Measurements from ENCODE around the gene C16orf78.

The C16orf78 gene

DNA sequence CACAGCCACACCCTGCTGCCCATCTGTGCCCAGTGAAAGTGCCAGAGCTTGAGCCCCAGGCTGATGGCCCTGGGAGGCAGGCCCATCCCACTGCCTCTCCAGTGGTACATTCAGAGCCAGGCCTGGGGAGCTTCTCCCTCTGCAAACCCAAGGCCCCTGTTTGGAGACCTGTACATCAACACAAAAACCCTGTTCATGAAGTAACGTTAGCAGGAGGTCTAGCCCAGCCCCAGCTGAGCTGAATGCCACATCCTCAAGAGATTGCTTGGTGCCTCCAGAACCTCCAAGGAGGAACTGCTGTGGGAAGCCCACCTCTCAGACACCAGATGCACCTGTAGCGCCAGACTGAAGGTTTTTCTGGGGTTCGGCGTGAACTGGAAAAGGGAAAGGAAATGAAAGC lies 31.5 kb downstream of the C16orf78 start:
- DNase-seq (ENCODE audit: low read depth), result no peak
- TF ChIP-seq, protein P1, sequence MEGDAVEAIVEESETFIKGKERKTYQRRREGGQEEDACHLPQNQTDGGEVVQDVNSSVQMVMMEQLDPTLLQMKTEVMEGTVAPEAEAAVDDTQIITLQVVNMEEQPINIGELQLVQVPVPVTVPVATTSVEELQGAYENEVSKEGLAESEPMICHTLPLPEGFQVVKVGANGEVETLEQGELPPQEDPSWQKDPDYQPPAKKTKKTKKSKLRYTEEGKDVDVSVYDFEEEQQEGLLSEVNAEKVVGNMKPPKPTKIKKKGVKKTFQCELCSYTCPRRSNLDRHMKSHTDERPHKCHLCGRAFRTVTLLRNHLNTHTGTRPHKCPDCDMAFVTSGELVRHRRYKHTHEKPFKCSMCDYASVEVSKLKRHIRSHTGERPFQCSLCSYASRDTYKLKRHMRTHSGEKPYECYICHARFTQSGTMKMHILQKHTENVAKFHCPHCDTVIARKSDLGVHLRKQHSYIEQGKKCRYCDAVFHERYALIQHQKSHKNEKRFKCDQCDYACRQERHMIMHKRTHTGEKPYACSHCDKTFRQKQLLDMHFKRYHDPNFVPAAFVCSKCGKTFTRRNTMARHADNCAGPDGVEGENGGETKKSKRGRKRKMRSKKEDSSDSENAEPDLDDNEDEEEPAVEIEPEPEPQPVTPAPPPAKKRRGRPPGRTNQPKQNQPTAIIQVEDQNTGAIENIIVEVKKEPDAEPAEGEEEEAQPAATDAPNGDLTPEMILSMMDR (IDR thresholded peaks at IDR 0.05; ENCODE audit: low read depth, low read length, missing control alignments), result no peak
- H3K4me3 ChIP-seq (ENCODE audit: low read depth, low read length), result no peak overlapping the region

DNA sequence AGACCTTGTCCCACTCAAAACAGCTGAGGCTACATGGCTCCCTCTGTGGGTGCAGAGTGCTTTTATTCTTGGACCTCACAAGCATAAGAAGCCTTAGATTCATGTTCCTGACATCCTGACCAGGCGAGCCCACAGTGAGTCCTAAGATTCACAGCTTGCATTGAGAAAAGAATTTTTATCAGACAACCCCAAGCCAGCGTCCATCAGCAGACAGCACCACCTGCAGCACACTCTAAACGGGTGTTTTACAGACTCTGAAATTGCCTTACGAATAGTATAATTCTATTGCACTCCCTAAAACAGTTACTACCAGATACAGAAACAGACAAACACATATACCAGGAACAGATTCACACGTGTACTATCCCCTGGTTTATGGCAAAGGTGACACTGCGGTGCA lies 31.9 kb downstream of the C16orf78 start:
- DNase-seq (ENCODE audit: low read depth), result no peak
- TF ChIP-seq, protein P1 (IDR thresholded peaks at IDR 0.05; ENCODE audit: low read depth, low read length, missing control alignments), result peak; percentile 13
- H3K4me3 ChIP-seq (ENCODE audit: low read depth, low read length), result no peak overlapping the region

DNA sequence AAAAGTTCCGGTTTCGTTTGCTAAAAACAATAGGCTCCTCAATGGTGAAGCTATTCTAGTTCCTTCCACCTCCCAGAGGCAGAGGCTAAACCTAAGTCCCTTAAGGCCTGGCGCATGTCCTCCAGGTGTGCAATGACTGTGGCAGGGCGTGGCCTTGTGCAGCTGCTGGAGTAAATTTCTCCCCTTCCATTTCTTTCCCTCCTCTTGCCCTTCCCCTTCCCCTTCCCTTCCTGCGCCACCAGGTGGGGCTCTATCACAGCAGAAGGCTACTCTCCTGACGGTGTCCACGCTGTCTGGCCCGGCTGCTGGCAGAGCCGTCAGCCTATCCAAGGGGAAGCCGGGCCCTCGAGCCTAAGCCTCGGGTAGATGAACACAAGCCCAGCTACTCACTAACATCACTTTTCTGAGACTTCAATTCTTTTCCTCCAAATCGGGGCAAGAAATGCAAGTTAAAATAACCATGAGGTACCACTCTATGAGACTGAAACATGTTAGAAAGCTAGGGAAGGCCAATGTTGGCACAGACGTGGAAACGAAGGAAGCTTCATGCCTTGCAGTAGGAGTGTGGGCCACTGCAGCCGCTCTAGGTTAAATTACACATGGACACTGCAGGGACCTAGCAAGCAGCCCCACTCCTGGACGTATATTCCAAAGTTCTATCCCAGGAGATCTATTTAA lies 34.4 kb downstream of the C16orf78 start:
- H3K4me3 ChIP-seq (ENCODE audit: low read depth, low read length), result no peak overlapping the region
- TF ChIP-seq, protein P1 (IDR thresholded peaks at IDR 0.05; ENCODE audit: low read depth, low read length, missing control alignments), result peak; percentile 90
- DNase-seq (ENCODE audit: low read depth), result peak; percentile 79

DNA sequence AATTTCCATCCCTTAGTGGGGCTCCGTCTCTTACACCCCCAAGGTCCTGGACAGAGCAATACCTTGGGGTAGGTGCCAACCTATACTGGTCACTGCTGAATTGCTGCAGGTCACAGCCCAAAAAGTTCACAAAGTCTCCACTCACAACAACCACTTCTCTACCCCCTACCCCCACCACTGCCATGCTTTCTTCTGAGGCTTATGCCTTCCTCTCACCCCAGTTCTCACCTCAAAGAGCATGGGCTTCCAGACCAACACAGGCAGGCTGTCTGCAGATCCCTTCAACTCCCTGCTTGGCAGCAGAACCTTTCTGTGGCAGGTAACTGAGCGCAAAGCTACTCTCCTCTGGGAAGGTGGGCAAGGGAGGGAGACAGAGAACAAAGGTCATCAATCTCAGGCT lies 35.5 kb downstream of the C16orf78 start:
- DNase-seq (ENCODE audit: low read depth), result no peak
- TF ChIP-seq, protein P1 (IDR thresholded peaks at IDR 0.05; ENCODE audit: low read depth, low read length, missing control alignments), result no peak
- no peak overlapping the region for H3K4me3 ChIP-seq (ENCODE audit: low read depth, low read length)

DNA sequence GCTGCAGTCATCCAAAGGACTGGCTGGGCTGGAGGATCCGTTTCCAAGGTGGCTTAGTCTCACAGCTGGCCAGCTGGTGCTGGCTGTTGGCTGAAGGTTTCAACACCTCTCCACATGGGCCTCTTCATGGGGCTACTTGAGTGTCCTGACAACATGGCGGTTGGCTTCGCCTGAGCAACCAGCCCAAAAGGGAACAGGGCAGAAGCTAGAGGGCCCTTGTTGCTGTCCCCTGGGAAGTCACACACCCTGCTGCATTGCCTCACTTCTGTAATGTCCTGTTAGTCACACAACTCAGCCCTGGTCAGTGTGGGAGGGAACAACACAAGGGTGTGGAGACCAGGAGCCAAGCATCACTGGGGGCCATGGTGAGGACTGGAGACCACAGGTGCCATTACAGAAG lies 36.6 kb downstream of the C16orf78 start:
- TF ChIP-seq, protein P1 (IDR thresholded peaks at IDR 0.05; ENCODE audit: low read depth, low read length, missing control alignments), result no peak
- no peak overlapping the region for H3K4me3 ChIP-seq (ENCODE audit: low read depth, low read length)
- DNase-seq (ENCODE audit: low read depth), result no peak

DNA sequence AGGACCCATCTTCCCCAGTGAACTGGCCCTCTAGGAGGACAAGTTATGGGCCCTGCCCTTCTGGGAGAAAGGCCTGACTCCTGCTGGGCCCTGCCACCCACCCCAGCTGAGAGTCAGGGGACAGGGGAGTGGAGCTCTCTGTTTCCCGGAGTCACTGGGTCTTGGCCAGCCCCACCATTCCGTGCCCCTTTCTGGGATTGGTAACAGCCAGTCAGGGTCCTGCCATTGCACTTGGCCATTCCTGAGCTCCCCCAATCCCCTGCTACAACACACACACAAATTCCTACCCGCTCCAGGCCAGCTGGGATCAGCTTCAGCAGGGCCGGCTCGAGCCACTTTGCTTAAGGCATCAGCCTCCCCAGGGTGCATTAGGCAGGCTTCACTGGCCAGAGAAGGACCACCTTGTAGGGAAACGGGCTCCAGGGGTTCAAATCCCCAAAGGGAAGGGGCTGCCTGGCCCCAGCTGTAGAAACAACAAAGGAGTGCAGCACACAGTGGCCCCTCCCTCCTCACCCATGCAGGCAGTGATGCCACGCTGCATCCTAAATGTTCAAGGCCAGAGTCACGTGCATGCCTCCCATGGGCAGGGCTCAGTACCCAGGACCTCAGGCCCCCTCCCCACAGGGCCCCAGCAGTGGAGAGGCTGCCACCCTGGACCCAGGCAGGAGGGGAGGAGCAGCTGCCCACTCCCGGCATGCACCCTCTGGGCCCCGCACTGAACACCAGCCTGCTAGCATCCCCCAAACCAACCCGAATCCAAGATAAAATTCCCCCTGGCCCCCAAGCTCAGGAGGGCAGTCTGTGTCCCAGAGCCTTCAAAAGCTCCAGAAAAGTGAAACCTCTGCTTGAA lies 37.7 kb downstream of the C16orf78 start:
- no peak overlapping the region for H3K4me3 ChIP-seq (ENCODE audit: low read depth, low read length)
- no peak for DNase-seq (ENCODE audit: low read depth)
- TF ChIP-seq, protein P1 (IDR thresholded peaks at IDR 0.05; ENCODE audit: low read depth, low read length, missing control alignments), result no peak
